ENCODE data around the gene GALNT2. TPM values are rescaled to one million over a fixed set of nuclear protein-coding genes. Genes with fewer than 3 reads are reported as not detected.

The GALNT2 gene
- total and polyA plus RNA-seq, 9 of the 15 experiments (the other 6 are each of a cell fraction or from before 2014, with no cell fraction given), result 1.6 to 106 (median 51.9) TPM

- TF ChIP-seq ZNF407 (IDR thresholded peaks at IDR 0.05; ENCODE audit: low read depth), result no peak
- TF ChIP-seq ZFP36 (IDR thresholded peaks at IDR 0.05; ENCODE audit: low read depth, low read length, partially characterized antibody), result peak; percentile 38
- Histone ChIP-seq H3K4me1 (replicated peaks in 1 of 2; ENCODE audit: control insufficient read depth in 2 of 2, insufficient read depth in 2 of 2, low read length in 2 of 2) (peaks cover 15 to 26% of the 10 kb centered on the region in 2 experiments; a peak in 3 of 5 replicates), H3K9me1 (ENCODE audit: control insufficient read depth, insufficient read depth, low read length) (peaks cover 13% of the 10 kb centered on the region), H4K20me1 (replicated peaks; ENCODE audit: control insufficient read depth, insufficient read depth, low read length) (peaks cover 56% of the 10 kb centered on the region), H3K9me3 (replicated peaks; ENCODE audit: control insufficient read depth, insufficient read depth, low read depth, low read length) (no peaks in the 10 kb centered on the region), H3K27me3 (ENCODE audit: control insufficient read depth in 2 of 2, insufficient read depth in 2 of 2, low read length in 2 of 2) (no peaks in the 10 kb centered on the region), H3K9ac (ENCODE audit: insufficient read depth in 1 of 2, low read depth in 2 of 2, low read length in 2 of 2) (no peak overlapping the region), H2AFZ (ENCODE audit: low read depth, low read length) (no peak overlapping the region), H3K4me2 (ENCODE audit: insufficient read depth, low read length) (no peak overlapping the region), H3K4me3 (no peak overlapping the region), H3K79me2 (ENCODE audit: control insufficient read depth, insufficient read depth, low read length) (peaks cover 98% of the 10 kb centered on the region), H3K36me3 (ENCODE audit: control insufficient read depth, insufficient read depth, low read length) (peaks cover 42% of the 10 kb centered on the region; the same call in 2 of the 3 replicates), H3K27ac (ENCODE audit: extremely low read depth, low read depth, low read length) (no peak overlapping the region)
- no TSS peak for BruUV-seq (replicated peaks)
- WGBS (ENCODE audit: insufficient coverage, low coverage, missing lambda C conversion rate), result 87% methylated on average over 2 of the region's 2 CpGs
- intact Hi-C loops (cut with micrococcal nuclease) (no loop called here), in situ Hi-C loops (cut with MboI) (no loop called here)
- DNase-seq (ENCODE audit: extremely low read depth in 1 of 4, low spot score in 3 of 4) (no peak), ATAC-seq (no peak), FAIRE-seq (no peak)
- ChIA-PET CTCF (ENCODE audit: low intra/inter-chr PET ratio) (no interaction called here), POLR2A (interaction anchor here (0.7 to 3.1 kb wide), 2 partner anchors 9 to 10 kb away, joined by 3 to 7 read pairs; no protein-coding TSS in a partner anchor)
Measured at GRCh38 chr1:230074762-230075161, 7.7 kb downstream of the GALNT2 start.

Measured in K562 (cell line).